Mammary epithelial cell (primary cell): ENCODE data around the gene JDP2.

Experiments
- CTCF ChIP-seq, 2 donors: IDR thresholded peaks in 1 of 2; conservative IDR thresholded peaks in 1 of 2; 2 replicates each; pipeline ENCODE4 v1.5.1; 2011 to 2012; ENCODE audit warnings: inconsistent platforms in 2 of 2, low read length in 2 of 2, mild to moderate bottlenecking in 2 of 2, control low read depth in 1 of 2, low read depth in 1 of 2; ENCODE audit not compliant: insufficient read depth in 1 of 2; ENCODE audit errors: extremely low read depth in 1 of 2
- EZH2 ChIP-seq: IDR thresholded peaks from 2 replicates; pipeline ENCODE4 v1.6.1; 2012; ENCODE audit warnings: low read length, inconsistent platforms, borderline replicate concordance

GRCh38 chr14:75434138-75434889 lies 6.5 kb downstream of the JDP2 start:
- TF ChIP-seq CTCF (conservative IDR thresholded peaks at IDR 0.05 in 1 of 2, IDR thresholded peaks at IDR 0.05 in 1 of 2; ENCODE audit: extremely low read depth in 1 of 2, insufficient read depth in 1 of 2, low read depth in 1 of 2, low read length in 2 of 2), result no peak
- TF ChIP-seq EZH2, result no peak
